GM20000 (cell line): Measurements from ENCODE around the gene PDGFB.
A peak's percentile ranks its signal among the peaks of the same experiment; 100 is the strongest.

ENCODE experiments used
- DNase-seq: peaks from one replicate; pipeline ENCODE4 v3.0.0; 2012; ENCODE audit warnings: low spot score
- CTCF ChIP-seq: IDR thresholded peaks from 2 replicates; pipeline ENCODE4 v1.5.1; 2012; ENCODE audit warnings: mild to moderate bottlenecking, control low read depth; ENCODE audit errors: extremely low read depth, missing control alignments

PDGFB gene

GRCh38 chr22:39197578-39197977, 47.2 kb downstream of the PDGFB start:
- no peak for TF ChIP-seq CTCF
- no peak for DNase-seq

- DNase-seq, result no peak
- TF ChIP-seq CTCF, result no peak
These were observed 50.7 kb downstream of the PDGFB start for GRCh38 chr22:39194098-39194497.

GRCh38 chr22:39188809-39189208, 56.0 kb downstream of the PDGFB start:
- no peak for TF ChIP-seq CTCF
- DNase-seq, result no peak

- peak; percentile 10 for TF ChIP-seq CTCF
- DNase-seq, result no peak
These were observed 59.2 kb downstream of the PDGFB start for GRCh38 chr22:39185601-39186012.

- TF ChIP-seq CTCF, result no peak
- no peak for DNase-seq
These were observed 59.9 kb downstream of the PDGFB start for GRCh38 chr22:39184586-39185577.

- no peak for DNase-seq
- no peak for TF ChIP-seq CTCF
These were observed 60.7 kb downstream of the PDGFB start for GRCh38 chr22:39183991-39184585.

- no peak for TF ChIP-seq CTCF
These were observed 62.2 kb downstream of the PDGFB start for GRCh38 chr22:39182478-39183030.

More at GRCh38 chr22:39182478-39183030, 62.2 kb downstream of the PDGFB start:
- DNase-seq, result no peak
